H9 (cell line): ENCODE measurements around the gene GUK1. TPM values are rescaled to one million over a fixed set of nuclear protein-coding genes. Genes with fewer than 3 reads are reported as not detected.

Source experiments
- DNase-seq: peaks from one replicate; pipeline ENCODE4 v3.0.0-alpha.2; 2017
- H2AFZ ChIP-seq: one replicate; pipeline ENCODE4 v1.6.1; 2013; ENCODE audit warnings: mild to moderate bottlenecking, low read length, control low read depth, moderate library complexity
- H2AK5ac ChIP-seq: 2 replicates; pipeline ENCODE4 v1.6.1; 2013; ENCODE audit warnings: low read length, control low read depth, mixed read lengths; ENCODE audit not compliant: insufficient read length
- H2BK120ac ChIP-seq: one replicate; pipeline ENCODE4 v1.6.1; 2013; ENCODE audit warnings: low read depth, mild to moderate bottlenecking, low read length, control low read depth, inconsistent platforms; ENCODE audit not compliant: poor library complexity, severe bottlenecking
- H2BK12ac ChIP-seq: 2 replicates; pipeline ENCODE4 v1.6.1; 2013; ENCODE audit warnings: low read length, control low read depth, mixed read lengths, low read depth; ENCODE audit not compliant: insufficient read length
- H2BK15ac ChIP-seq: 2 replicates; pipeline ENCODE4 v1.6.1; 2013; ENCODE audit warnings: low read depth, low read length, control low read depth
- H2BK20ac ChIP-seq: one replicate; pipeline ENCODE4 v1.6.1; 2013; ENCODE audit warnings: low read depth, mild to moderate bottlenecking, low read length, control low read depth, inconsistent platforms; ENCODE audit not compliant: poor library complexity, severe bottlenecking
- H2BK5ac ChIP-seq: 2 replicates; pipeline ENCODE4 v1.6.1; 2013; ENCODE audit warnings: low read length, control low read depth, mixed read lengths; ENCODE audit not compliant: insufficient read length
- H3K14ac ChIP-seq: 2 replicates; pipeline ENCODE4 v1.6.1; 2013; ENCODE audit warnings: low read length, control low read depth; ENCODE audit not compliant: insufficient read depth
- H3K18ac ChIP-seq: 2 replicates; pipeline ENCODE4 v1.6.1; 2013; ENCODE audit warnings: low read depth, mild to moderate bottlenecking, mixed read lengths, low read length, control low read depth; ENCODE audit not compliant: insufficient read length
- H3K23ac ChIP-seq: 2 replicates; pipeline ENCODE4 v1.6.1; 2013; ENCODE audit warnings: low read length, control low read depth, mixed read lengths, low read depth; ENCODE audit not compliant: insufficient read length
- H3K23me2 ChIP-seq: 2 replicates; pipeline ENCODE4 v1.6.1; 2013; ENCODE audit warnings: low read depth, mild to moderate bottlenecking, mixed read lengths, low read length, control low read depth; ENCODE audit not compliant: insufficient read length, poor library complexity, severe bottlenecking
- H3K27ac ChIP-seq: 2 replicates; pipeline ENCODE4 v1.5.1; 2013; ENCODE audit warnings: low read length, control low read depth, mixed read lengths, low read depth; ENCODE audit not compliant: insufficient read length
- H3K27me3 ChIP-seq: 2 replicates; pipeline ENCODE4 v1.6.1; 2013; ENCODE audit warnings: low read length, control low read depth, inconsistent platforms; ENCODE audit not compliant: insufficient read depth
- H3K4ac ChIP-seq: 2 replicates; pipeline ENCODE4 v1.6.1; 2013; ENCODE audit warnings: low read depth, mild to moderate bottlenecking, control low read depth, inconsistent platforms, low read length, moderate library complexity
- H3K4me1 ChIP-seq: 2 replicates; pipeline ENCODE4 v1.6.1; 2013; ENCODE audit warnings: low read length, control low read depth, inconsistent platforms; ENCODE audit not compliant: insufficient read depth
- H3K4me2 ChIP-seq: 2 replicates; pipeline ENCODE4 v1.6.1; 2013; ENCODE audit warnings: low read length, control low read depth, mixed read lengths; ENCODE audit not compliant: insufficient read length, insufficient read depth
- H3K56ac ChIP-seq: 2 replicates; pipeline ENCODE4 v1.6.1; 2013; ENCODE audit warnings: low read depth, mild to moderate bottlenecking, mixed read lengths, low read length, control low read depth; ENCODE audit not compliant: insufficient read length
- H3K79me1 ChIP-seq: 2 replicates; pipeline ENCODE4 v1.6.1; 2013; ENCODE audit warnings: low read depth, mild to moderate bottlenecking, moderate library complexity, low read length, control low read depth, inconsistent platforms; ENCODE audit not compliant: insufficient read depth, poor library complexity, severe bottlenecking
- H3K79me2 ChIP-seq: 2 replicates; pipeline ENCODE4 v1.6.1; 2013; ENCODE audit warnings: low read length, control low read depth, inconsistent platforms; ENCODE audit not compliant: insufficient read depth
- H3K9ac ChIP-seq: 2 replicates; pipeline ENCODE4 v1.6.1; 2013; ENCODE audit warnings: low read length, control low read depth, mixed read lengths; ENCODE audit not compliant: insufficient read length; ENCODE audit errors: extremely low read depth
- H3K9me3 ChIP-seq: one replicate; pipeline ENCODE4 v1.6.1; 2013; ENCODE audit warnings: low read depth, low read length, inconsistent platforms; ENCODE audit not compliant: control insufficient read depth
- H3T11ph ChIP-seq: one replicate; pipeline ENCODE4 v1.6.1; 2013; ENCODE audit warnings: mild to moderate bottlenecking, low read length, control low read depth, inconsistent platforms
- H4K20me1 ChIP-seq: one replicate; pipeline ENCODE4 v1.6.1; 2013; ENCODE audit not compliant: control insufficient read depth, insufficient read length, insufficient read depth
- H4K5ac ChIP-seq: 2 replicates; pipeline ENCODE4 v1.6.1; 2013; ENCODE audit warnings: low read depth, mild to moderate bottlenecking, mixed read lengths, low read length, control low read depth; ENCODE audit not compliant: insufficient read length
- H4K8ac ChIP-seq: replicated peaks from 2 replicates; pipeline ENCODE4 v1.6.1; 2013; ENCODE audit warnings: low read length, control low read depth, mixed read lengths, low read depth; ENCODE audit not compliant: insufficient read length
- H4K91ac ChIP-seq: 2 replicates; pipeline ENCODE4 v1.6.1; 2013; ENCODE audit warnings: low read depth, mild to moderate bottlenecking, moderate library complexity, mixed read lengths, low read length, control low read depth; ENCODE audit not compliant: insufficient read length
- H3K27ac Mint-ChIP-seq, 3 experiments: 2 replicates in 2 of 3; 3 replicates in 1 of 3; pipeline ENCODE4 v1.8.0; 2020 to 2021; ENCODE audit warnings: mixed read lengths in 3 of 3, mild to moderate bottlenecking in 1 of 3, moderate library complexity in 1 of 3
- H3K27me3 Mint-ChIP-seq: 2 replicates; pipeline ENCODE4 v1.8.0; 2021; ENCODE audit warnings: low read depth, mild to moderate bottlenecking, moderate library complexity, mixed read lengths
- H3K36me3 Mint-ChIP-seq, 3 experiments: 2 replicates in 2 of 3; 3 replicates in 1 of 3; pipeline ENCODE4 v1.8.0; 2020 to 2021; ENCODE audit warnings: low read depth in 3 of 3, mixed read lengths in 3 of 3; ENCODE audit not compliant: insufficient read depth in 1 of 3
- H3K4me1 Mint-ChIP-seq, 2 experiments: 2 replicates each; pipeline ENCODE4 v1.8.0; 2020; ENCODE audit warnings: mixed read lengths in 2 of 2
- H3K4me3 Mint-ChIP-seq, 2 experiments: 2 replicates in 1 of 2; 3 replicates in 1 of 2; pipeline ENCODE4 v1.8.0; 2020 to 2021; ENCODE audit warnings: mild to moderate bottlenecking in 2 of 2, mixed read lengths in 2 of 2, moderate library complexity in 1 of 2
- H3K9me3 Mint-ChIP-seq, 2 experiments: 2 replicates in 1 of 2; 3 replicates in 1 of 2; pipeline ENCODE4 v1.8.0; 2020; ENCODE audit warnings: mild to moderate bottlenecking in 2 of 2, mixed read lengths in 2 of 2, moderate library complexity in 1 of 2
- CTCF ChIP-seq: fragments of 200-600 bp; sonication (generic); conservative IDR thresholded peaks from 3 replicates; pipeline ENCODE4 v1.8.0; 2021; ENCODE audit warnings: antibody characterized with exemption, mild to moderate bottlenecking
- WGBS: extraction: QIAGEN DNeasy Blood & Tissue Kit; methylation state at CpG from one replicate; pipeline ENCODE4 v1.1.7; 2013; ENCODE audit warnings: missing lambda C conversion rate, low lambda C conversion rate, mixed read lengths; ENCODE audit not compliant: insufficient read length; ENCODE audit errors: extremely low coverage; 5-methylcytosine and 5-hydroxymethylcytosine counted together
- total RNA-seq: library from RNA; stranded (reverse); gene quantifications from 2 replicates; pipeline ENCODE4 v1.2.1, GENCODE V29; 2021

The GUK1 gene
- total RNA-seq, 1 experiment from 2014 or later = 88.2 TPM

GRCh38 chr1:228122921-228123441, 17.1 kb upstream of the GUK1 start:
- Histone ChIP-seq H3K79me2 (no peaks in the 10 kb centered on the region), H2BK15ac (no peak overlapping the region), H2BK120ac (no peak overlapping the region), H3K14ac (no peak overlapping the region), H2BK20ac (no peak overlapping the region), H3K4me2 (no peak overlapping the region), H2AK5ac (no peak overlapping the region), H2BK12ac (no peak overlapping the region), H2AFZ (no peak overlapping the region), H4K20me1 (no peaks in the 10 kb centered on the region), H4K91ac (no peak overlapping the region), H3K23me2 (no peaks in the 10 kb centered on the region), H3K4me1 (no peaks in the 10 kb centered on the region), H3K27ac (no peak overlapping the region), H4K5ac (no peak overlapping the region), H3K23ac (no peak overlapping the region), H4K8ac (no peak overlapping the region), H3K18ac (no peak overlapping the region), H3K79me1 (no peaks in the 10 kb centered on the region), H3K9me3 (no peaks in the 10 kb centered on the region), H2BK5ac (no peak overlapping the region), H3K9ac (no peak overlapping the region), H3T11ph (no peak overlapping the region), H3K56ac (no peak overlapping the region), H3K27me3 (peaks cover 2% of the 10 kb centered on the region; the same call in 1 of the 2 replicates), H3K4ac (no peak overlapping the region)
- Mint-ChIP-seq H3K36me3 (peaks cover 2 to 3% (median 2%) of the 10 kb centered on the region in 3 experiments; a peak in 6 of 7 replicates), H3K4me3 (no peak overlapping the region), H3K27ac (no peak overlapping the region), H3K9me3 (peaks cover 20 to 23% of the 10 kb centered on the region in 2 experiments), H3K27me3 (peaks cover 64% of the 10 kb centered on the region), H3K4me1 (0 out of 4 replicates have a peak, but pooled peaks cover 0 to 3% of the 10 kb centered on the region in 2 experiments)
- DNase-seq = no peak
- no peak for TF ChIP-seq CTCF
- whole genome bisulfite sequencing = no CpG with 5 or more reads among the region's 1 CpG
